GM12878 (cell line): ENCODE results near the gene JMJD7. TPM values are rescaled to one million over a fixed set of nuclear protein-coding genes. Genes with fewer than 3 reads are reported as not detected.

ENCODE experiments used
- ATAC-seq: fragments of 200-7000 bp; cut with Tn5 transposase; 3 replicates; pipeline ENCODE4 v1.9.1; 2020; ENCODE audit warnings: mild to moderate bottlenecking, moderate library complexity
- BruUV-seq: library from RNA; stranded (reverse); fragments of 400-500 nt; replicated peaks from 2 replicates; lab custom pipeline; 2021; lab: Mats Ljungman, UMichigan
- CTCF ChIA-PET: fragments of 300-600 bp; sonication (Branson Sonifier 250); formaldehyde crosslinking; extraction: SDS; loops from one replicate; lab custom pipeline; 2021; ENCODE audit warnings: inconsistent platforms; lab: Yijun Ruan, JAX
- POLR2A ChIA-PET: fragments of 350-600 bp; formaldehyde crosslinking; extraction: SDS; loops from one replicate; lab custom pipeline; 2021; ENCODE audit warnings: inconsistent platforms; lab: Charles Lee
- RAD21 ChIA-PET: fragments of 300-600 bp; sonication (Branson Sonifier 250); formaldehyde crosslinking; loops from one replicate; lab custom pipeline; 2023; ENCODE audit warnings: antibody characterized with exemption; ENCODE audit not compliant: unreplicated experiment; lab: Charles Lee
- SMC1A ChIA-PET: fragments of 300-600 bp; sonication (Branson Sonifier 250); formaldehyde crosslinking; loops from one replicate; lab custom pipeline; 2023; ENCODE audit not compliant: unreplicated experiment, uncharacterized antibody; lab: Charles Lee
- DNase-seq: peaks from one replicate; pipeline ENCODE4 v3.0.0-alpha.2; 2011; ENCODE audit warnings: low read depth, low spot score
- FAIRE-seq: peaks from 3 replicates; lab custom pipeline; 2011; peaks lifted over from hg19 to GRCh38; lab: Jason Lieb, UNC
- H2AFZ ChIP-seq: 2 replicates; pipeline ENCODE4 v1.6.0; 2011; ENCODE audit warnings: low read depth, low read length, control low read depth; ENCODE audit not compliant: control insufficient read depth
- H3K27ac ChIP-seq: 2 replicates; pipeline ENCODE4 v1.5.1; 2011; ENCODE audit warnings: control low read depth; ENCODE audit not compliant: control insufficient read depth, insufficient read depth
- H3K27me3 ChIP-seq, 2 experiments: replicated peaks in 1 of 2; 2 replicates each; pipeline versions ENCODE4 v1.6.0 to v1.6.1; 2011; ENCODE audit warnings: low read length in 1 of 2; ENCODE audit not compliant: control insufficient read depth in 2 of 2, insufficient read depth in 2 of 2
- H3K36me3 ChIP-seq, 2 experiments: 2 replicates each; pipeline ENCODE4 v1.5.1; 2011; ENCODE audit warnings: low read length in 1 of 2; ENCODE audit not compliant: control insufficient read depth in 2 of 2, insufficient read depth in 2 of 2
- H3K4me1 ChIP-seq: 2 replicates; pipeline ENCODE4 v1.6.1; 2011; ENCODE audit warnings: mild to moderate bottlenecking, low read length, moderate library complexity, mixed read lengths; ENCODE audit not compliant: control insufficient read depth, insufficient read depth
- H3K4me2 ChIP-seq: 2 replicates; pipeline ENCODE4 v1.6.0; 2011; ENCODE audit warnings: control low read depth; ENCODE audit not compliant: control insufficient read depth, insufficient read depth
- H3K4me3 ChIP-seq: fragments of 200-600 bp; sonication (generic); 2 replicates; pipeline ENCODE4 v1.5.1; 2016
- H3K79me2 ChIP-seq: 2 replicates; pipeline ENCODE4 v1.6.0; 2011; ENCODE audit warnings: low read length; ENCODE audit not compliant: control insufficient read depth, insufficient read depth
- H3K9ac ChIP-seq: 2 replicates; pipeline ENCODE4 v1.8.0; 2011; ENCODE audit warnings: low read length, control low read depth, mixed read lengths; ENCODE audit not compliant: control insufficient read depth, insufficient read depth
- H3K9me3 ChIP-seq: replicated peaks from 3 replicates; pipeline ENCODE4 v1.5.1; 2011; ENCODE audit warnings: mild to moderate bottlenecking, low read length; ENCODE audit not compliant: control insufficient read depth, insufficient read depth
- H4K20me1 ChIP-seq: 2 replicates; pipeline ENCODE4 v1.6.0; 2011; ENCODE audit not compliant: control insufficient read depth, insufficient read depth
- ATF7 ChIP-seq: fragments of 450-650 bp; IDR thresholded peaks from 2 replicates; pipeline ENCODE4 v1.6.1; 2016; ENCODE audit warnings: low read depth, mild to moderate bottlenecking
- BCL11A ChIP-seq: IDR thresholded peaks from 2 replicates; pipeline ENCODE4 v1.6.1; 2011; ENCODE audit warnings: low read depth, low read length
- BMI1 ChIP-seq: fragments of 450-650 bp; IDR thresholded peaks from 2 replicates; pipeline ENCODE4 v1.6.1; 2016; ENCODE audit warnings: mild to moderate bottlenecking, moderate library complexity, borderline replicate concordance
- BRCA1 ChIP-seq: IDR thresholded peaks from 2 replicates; pipeline ENCODE4 v1.6.1; 2011; ENCODE audit warnings: low read depth, low read length, improper control_type of control experiment
- EGR1 ChIP-seq, 2 experiments: IDR thresholded peaks; 1 replicate in 1 of 2; 2 replicates in 1 of 2; pipeline ENCODE4 v1.6.1; 2011 to 2012; ENCODE audit warnings: low read depth in 2 of 2, low read length in 2 of 2, borderline replicate concordance in 1 of 2, mild to moderate bottlenecking in 1 of 2, moderate library complexity in 1 of 2
- FOXM1 ChIP-seq: IDR thresholded peaks from 2 replicates; pipeline ENCODE4 v1.6.1; 2012; ENCODE audit warnings: low read depth, mild to moderate bottlenecking, inconsistent platforms, low read length, moderate library complexity
- NFYB ChIP-seq: IDR thresholded peaks from 2 replicates; pipeline ENCODE4 v1.6.1; 2011; ENCODE audit warnings: low read depth, mild to moderate bottlenecking, low read length, improper control_type of control experiment, moderate library complexity; ENCODE audit not compliant: insufficient read depth
- NR2C1 ChIP-seq: fragments of 450-650 bp; IDR thresholded peaks from 2 replicates; pipeline ENCODE4 v1.6.1; 2017; ENCODE audit warnings: antibody characterized with exemption, mild to moderate bottlenecking, moderate library complexity
- RUNX3 ChIP-seq: IDR thresholded peaks from 2 replicates; pipeline ENCODE4 v1.6.1; 2012; ENCODE audit warnings: low read length, inconsistent platforms
- STAT3 ChIP-seq: IDR thresholded peaks from 2 replicates; pipeline ENCODE4 v1.6.1; 2011; ENCODE audit warnings: low read depth, low read length, improper control_type of control experiment
- SUZ12 ChIP-seq: fragments of 200-600 bp; sonication (generic); IDR thresholded peaks from one replicate; pipeline ENCODE4 v1.6.1; 2018; ENCODE audit warnings: antibody characterized with exemption, mild to moderate bottlenecking; ENCODE audit not compliant: unreplicated experiment
- ZBED1 ChIP-seq: IDR thresholded peaks from 2 replicates; pipeline ENCODE4 v1.6.1; 2016; ENCODE audit warnings: borderline replicate concordance
- ZNF384 ChIP-seq: IDR thresholded peaks from 2 replicates; pipeline ENCODE4 v1.6.1; 2012; ENCODE audit warnings: low read depth, mild to moderate bottlenecking, low read length, improper control_type of control experiment, borderline replicate concordance
- ZSCAN29 ChIP-seq: fragments of 450-650 bp; IDR thresholded peaks from 2 replicates; pipeline ENCODE4 v1.6.1; 2017; ENCODE audit warnings: mild to moderate bottlenecking, moderate library complexity
- WGBS: methylation state at CpG from one replicate; pipeline ENCODE4 v1.1.6; 2016; ENCODE audit warnings: low lambda C conversion rate; ENCODE audit not compliant: insufficient replicate concordance, insufficient coverage; ENCODE audit errors: missing lambda C conversion rate; 5-methylcytosine and 5-hydroxymethylcytosine counted together
- in situ Hi-C: fragments of 300-500 bp; cut with MboI; formaldehyde crosslinking; loops from 9 replicates; pipeline ENCODE4 v1.14.3; 2018; ENCODE audit warnings: mixed read lengths
- intact Hi-C: fragments of 100-400 bp; cut with micrococcal nuclease; formaldehyde crosslinking; loops from one replicate; pipeline ENCODE4 v1.14.2; 2022; ENCODE audit not compliant: unreplicated experiment
- polyA plus RNA-seq, 11 experiments: library from polyadenylated mRNA; depleted of rRNA in 4 of 11; unstranded in 6 of 11; stranded (reverse) in 5 of 11; fragments of >200 nt; fragmentation: Nextera tagmentation in 4 of 11; fragmentation: Illumina TruSeq in 1 of 11; extraction: Ambion mirVana in 4 of 11; extraction: Trizol in 1 of 11; gene quantifications; 1 replicate in 1 of 11; 2 replicates in 10 of 11; pipeline versions ENCODE4 v1.2.1 to v1.2.3, GENCODE V29; 2011 to 2016; ENCODE audit warnings: inconsistent platforms in 2 of 11, missing spikeins in 2 of 11, low read depth in 1 of 11
- total RNA-seq, 4 experiments: library from RNA; depleted of rRNA in 3 of 4; stranded (reverse); fragments of >200 nt in 3 of 4; fragmentation: Illumina TruSeq in 1 of 4; extraction: Trizol in 1 of 4; gene quantifications; 2 replicates each; pipeline versions ENCODE4 v1.2.1 to v1.2.3, GENCODE V29; 2013 to 2021
- TF ChIP-seq, protein P1 (sequence below): fragments of 450-650 bp; IDR thresholded peaks from 2 replicates; pipeline ENCODE4 v1.6.1; 2016; ENCODE audit warnings: mild to moderate bottlenecking
- TF ChIP-seq, protein P2 (sequence below): fragments of 450-650 bp; IDR thresholded peaks from 2 replicates; pipeline ENCODE4 v1.6.1; 2018; ENCODE audit warnings: mild to moderate bottlenecking, low read depth, moderate library complexity; ENCODE audit not compliant: partially characterized antibody
- TF ChIP-seq, protein P3 (sequence below): fragments of 450-650 bp; IDR thresholded peaks from 2 replicates; pipeline ENCODE4 v1.6.1; 2017; ENCODE audit warnings: low read depth, mild to moderate bottlenecking, moderate library complexity

JMJD7 gene
- total and polyA plus RNA-seq, 10 of the 15 experiments (the other 5 are each of a cell fraction or from before 2014, with no cell fraction given) = 0.79 to 12.2 (median 6.5) TPM

DNA sequence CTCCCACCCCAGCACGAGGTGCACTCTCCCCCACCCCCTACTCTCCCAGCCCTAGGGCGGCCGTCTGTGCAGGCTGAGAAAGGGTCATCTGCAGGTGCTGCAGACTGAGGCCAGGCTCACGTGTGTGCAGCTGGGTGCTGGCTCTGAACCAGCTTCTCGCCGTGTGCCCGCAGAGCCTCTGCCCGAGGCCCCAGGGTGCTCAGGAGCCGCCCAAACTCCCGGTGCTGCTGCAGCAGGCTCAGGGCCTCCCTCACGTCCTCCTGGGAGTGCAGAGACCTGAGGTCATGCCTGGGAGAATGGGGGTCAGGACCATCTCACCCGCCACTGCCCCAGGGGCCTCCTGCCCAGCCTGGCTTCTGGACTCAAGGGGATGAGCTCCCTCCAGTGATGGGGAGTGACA, 48.8 kb downstream of the JMJD7 start:
- in situ Hi-C loops = no loop called here
- RAD21 ChIA-PET = interaction anchor here (0.6 kb wide), 1 partner anchor 96 kb away, joined by 3 read pairs; the partner anchor contains the start of gene EHD4
- ATAC-seq = no peak
- TF ChIP-seq RUNX3 = no peak
- TF ChIP-seq, protein P1, sequence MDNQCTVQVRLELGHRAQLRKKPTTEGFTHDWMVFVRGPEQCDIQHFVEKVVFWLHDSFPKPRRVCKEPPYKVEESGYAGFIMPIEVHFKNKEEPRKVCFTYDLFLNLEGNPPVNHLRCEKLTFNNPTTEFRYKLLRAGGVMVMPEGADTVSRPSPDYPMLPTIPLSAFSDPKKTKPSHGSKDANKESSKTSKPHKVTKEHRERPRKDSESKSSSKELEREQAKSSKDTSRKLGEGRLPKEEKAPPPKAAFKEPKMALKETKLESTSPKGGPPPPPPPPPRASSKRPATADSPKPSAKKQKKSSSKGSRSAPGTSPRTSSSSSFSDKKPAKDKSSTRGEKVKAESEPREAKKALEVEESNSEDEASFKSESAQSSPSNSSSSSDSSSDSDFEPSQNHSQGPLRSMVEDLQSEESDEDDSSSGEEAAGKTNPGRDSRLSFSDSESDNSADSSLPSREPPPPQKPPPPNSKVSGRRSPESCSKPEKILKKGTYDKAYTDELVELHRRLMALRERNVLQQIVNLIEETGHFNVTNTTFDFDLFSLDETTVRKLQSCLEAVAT = no peak
- TF ChIP-seq STAT3 = no peak
- TF ChIP-seq ZSCAN29 = no peak
- TF ChIP-seq BMI1 = no peak
- TF ChIP-seq SUZ12 = no peak
- no peak for TF ChIP-seq BRCA1
- no peak for TF ChIP-seq NR2C1
- no peak for TF ChIP-seq NFYB
- TF ChIP-seq, protein P2, sequence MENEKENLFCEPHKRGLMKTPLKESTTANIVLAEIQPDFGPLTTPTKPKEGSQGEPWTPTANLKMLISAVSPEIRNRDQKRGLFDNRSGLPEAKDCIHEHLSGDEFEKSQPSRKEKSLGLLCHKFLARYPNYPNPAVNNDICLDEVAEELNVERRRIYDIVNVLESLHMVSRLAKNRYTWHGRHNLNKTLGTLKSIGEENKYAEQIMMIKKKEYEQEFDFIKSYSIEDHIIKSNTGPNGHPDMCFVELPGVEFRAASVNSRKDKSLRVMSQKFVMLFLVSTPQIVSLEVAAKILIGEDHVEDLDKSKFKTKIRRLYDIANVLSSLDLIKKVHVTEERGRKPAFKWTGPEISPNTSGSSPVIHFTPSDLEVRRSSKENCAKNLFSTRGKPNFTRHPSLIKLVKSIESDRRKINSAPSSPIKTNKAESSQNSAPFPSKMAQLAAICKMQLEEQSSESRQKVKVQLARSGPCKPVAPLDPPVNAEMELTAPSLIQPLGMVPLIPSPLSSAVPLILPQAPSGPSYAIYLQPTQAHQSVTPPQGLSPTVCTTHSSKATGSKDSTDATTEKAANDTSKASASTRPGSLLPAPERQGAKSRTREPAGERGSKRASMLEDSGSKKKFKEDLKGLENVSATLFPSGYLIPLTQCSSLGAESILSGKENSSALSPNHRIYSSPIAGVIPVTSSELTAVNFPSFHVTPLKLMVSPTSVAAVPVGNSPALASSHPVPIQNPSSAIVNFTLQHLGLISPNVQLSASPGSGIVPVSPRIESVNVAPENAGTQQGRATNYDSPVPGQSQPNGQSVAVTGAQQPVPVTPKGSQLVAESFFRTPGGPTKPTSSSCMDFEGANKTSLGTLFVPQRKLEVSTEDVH = no peak
- no peak for TF ChIP-seq BCL11A
- TF ChIP-seq EGR1 (IDR thresholded peaks at IDR 0.05; ENCODE audit: borderline replicate concordance in 1 of 2, low read depth in 2 of 2, low read length in 2 of 2) = no peak
- TF ChIP-seq ZNF384 = no peak
- no peak for TF ChIP-seq ATF7
- no peak for TF ChIP-seq FOXM1
- no peak for TF ChIP-seq ZBED1
- TF ChIP-seq, protein P3, sequence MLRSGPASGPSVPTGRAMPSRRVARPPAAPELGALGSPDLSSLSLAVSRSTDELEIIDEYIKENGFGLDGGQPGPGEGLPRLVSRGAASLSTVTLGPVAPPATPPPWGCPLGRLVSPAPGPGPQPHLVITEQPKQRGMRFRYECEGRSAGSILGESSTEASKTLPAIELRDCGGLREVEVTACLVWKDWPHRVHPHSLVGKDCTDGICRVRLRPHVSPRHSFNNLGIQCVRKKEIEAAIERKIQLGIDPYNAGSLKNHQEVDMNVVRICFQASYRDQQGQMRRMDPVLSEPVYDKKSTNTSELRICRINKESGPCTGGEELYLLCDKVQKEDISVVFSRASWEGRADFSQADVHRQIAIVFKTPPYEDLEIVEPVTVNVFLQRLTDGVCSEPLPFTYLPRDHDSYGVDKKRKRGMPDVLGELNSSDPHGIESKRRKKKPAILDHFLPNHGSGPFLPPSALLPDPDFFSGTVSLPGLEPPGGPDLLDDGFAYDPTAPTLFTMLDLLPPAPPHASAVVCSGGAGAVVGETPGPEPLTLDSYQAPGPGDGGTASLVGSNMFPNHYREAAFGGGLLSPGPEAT = no peak

More for the DNA sequence above, 48.8 kb downstream of the JMJD7 start:
- ChIA-PET CTCF (no interaction called here), POLR2A (no interaction called here), SMC1A (interaction anchor here (1.1 kb wide), 1 partner anchor 10 kb away, joined by 4 read pairs; no protein-coding TSS in a partner anchor)
- no peak overlapping the region for H3K27ac ChIP-seq
- H3K79me2 ChIP-seq = no peaks in the 10 kb centered on the region
- H3K9ac ChIP-seq = no peak overlapping the region
- no peaks in the 10 kb centered on the region for H3K36me3 ChIP-seq
- intact Hi-C loops = no loop called here
- no peak for FAIRE-seq
- H4K20me1 ChIP-seq = no peaks in the 10 kb centered on the region
- H3K9me3 ChIP-seq = no peaks in the 10 kb centered on the region
- WGBS = 44% methylated on average over 12 of the region's 12 CpGs
- no peak overlapping the region for H3K4me2 ChIP-seq
- H3K4me1 ChIP-seq = no peaks in the 10 kb centered on the region
- DNase-seq = no peak
- no peak overlapping the region for H3K4me3 ChIP-seq
- H2AFZ ChIP-seq = no peak overlapping the region
- H3K27me3 ChIP-seq = peaks cover 0 to 2% of the 10 kb centered on the region in 2 experiments; a peak in 2 of 4 replicates
- no TSS peak for BruUV-seq
